GM18858 (cell line): ENCODE results near the gene FANCC.
"Not testable (repeated sequence)": the region's sequence is repeated elsewhere in the genome, so short reads cannot be mapped to it uniquely, and the experiment has no call there.

ENCODE experiments used
- ATAC-seq: cut with Tn5 transposase; IDR thresholded peaks from one replicate; pipeline ENCODE4 v1.9.1; 2021; ENCODE audit not compliant: unreplicated experiment

Gene FANCC

DNA sequence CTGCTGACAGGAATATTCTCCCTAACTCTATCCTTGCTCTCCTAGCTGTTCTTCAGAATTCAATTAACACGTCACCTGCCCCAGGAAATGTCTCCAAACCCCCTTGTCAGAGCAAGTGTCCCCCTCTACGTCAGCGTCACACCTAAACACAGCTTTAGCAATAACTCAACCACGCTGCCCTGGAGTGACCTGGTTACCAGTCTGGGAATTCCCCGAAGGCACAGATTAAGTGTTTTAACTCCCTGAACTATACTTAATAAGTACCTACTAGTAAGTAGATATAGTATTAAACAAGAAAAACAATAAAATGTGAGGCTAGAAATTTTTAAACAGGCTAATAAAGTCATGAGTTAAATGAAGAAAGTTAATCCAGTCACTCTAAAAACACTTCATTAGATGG lies 78.4 kb downstream of the FANCC start:
- ATAC-seq, result no peak

DNA sequence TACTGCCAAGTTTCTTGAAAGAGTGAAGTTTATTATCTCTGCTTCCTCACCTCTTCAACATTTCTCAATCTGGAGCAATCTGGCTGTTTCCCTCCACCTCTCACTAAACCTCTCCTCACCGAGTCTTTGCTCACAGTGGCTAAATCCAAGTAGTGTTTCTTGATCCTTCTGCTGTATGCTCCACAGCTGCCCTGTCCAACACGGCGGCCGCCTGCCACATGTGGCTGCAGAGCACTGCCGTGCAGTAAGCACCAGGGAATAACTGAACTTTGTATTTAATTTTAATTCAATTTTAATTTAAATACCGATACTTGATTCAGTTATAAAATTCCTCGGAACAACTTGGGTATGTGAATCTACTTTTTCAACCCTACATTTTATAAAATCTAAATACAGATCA lies 80.2 kb downstream of the FANCC start:
- ATAC-seq, result no peak

DNA sequence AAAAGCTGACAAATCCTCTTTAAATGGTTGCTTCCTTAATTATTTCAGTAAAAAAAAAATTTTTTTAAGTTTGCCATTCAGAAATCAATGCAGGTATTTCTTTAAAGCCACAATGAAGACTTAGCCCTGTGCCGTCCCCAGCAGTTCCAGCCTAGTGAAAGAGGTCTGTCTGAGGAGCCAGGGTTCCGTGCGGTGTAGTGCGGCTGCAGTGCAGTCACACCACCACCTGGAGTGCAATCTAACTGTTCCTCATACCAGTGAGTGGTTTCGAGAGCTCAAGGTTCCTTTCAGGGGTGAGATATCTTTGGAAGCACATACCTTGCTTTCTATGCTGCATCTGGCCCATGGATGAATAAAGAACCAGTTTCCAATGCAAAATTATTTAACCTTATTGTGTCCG lies 87.5 kb downstream of the FANCC start:
- ATAC-seq, result no peak

DNA sequence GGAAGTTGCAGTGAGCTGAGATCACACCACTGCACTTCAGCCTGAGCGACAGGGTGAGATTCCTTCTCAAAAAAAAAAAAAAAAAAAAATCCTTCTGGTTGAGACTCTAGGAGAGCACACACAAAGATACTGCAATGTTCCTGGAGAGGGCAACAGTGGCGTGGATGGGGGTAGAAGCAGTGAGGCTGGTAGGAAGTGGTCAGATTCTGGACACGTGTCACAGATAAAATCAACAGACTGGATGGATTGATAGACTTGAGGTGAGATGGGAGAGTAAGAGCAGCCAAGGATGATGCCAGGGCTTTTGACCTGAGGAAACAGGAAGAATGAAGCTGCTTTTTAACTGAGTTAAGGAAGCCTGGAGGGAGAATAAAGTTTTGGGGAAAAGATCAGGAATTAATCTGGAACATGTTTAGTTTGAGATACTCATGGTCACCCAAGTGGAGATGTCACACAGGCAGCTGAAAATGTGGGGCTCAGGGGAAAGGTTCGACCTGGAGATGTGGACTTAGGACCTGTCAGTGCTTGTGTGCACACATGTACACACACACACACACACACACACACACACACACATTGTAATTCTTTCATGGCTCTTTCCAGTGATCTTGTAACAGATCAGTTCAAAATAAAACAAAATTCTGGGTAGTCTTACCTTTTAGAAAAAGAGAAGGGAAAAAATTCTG lies 88.1 kb downstream of the FANCC start:
- no peak for ATAC-seq

DNA sequence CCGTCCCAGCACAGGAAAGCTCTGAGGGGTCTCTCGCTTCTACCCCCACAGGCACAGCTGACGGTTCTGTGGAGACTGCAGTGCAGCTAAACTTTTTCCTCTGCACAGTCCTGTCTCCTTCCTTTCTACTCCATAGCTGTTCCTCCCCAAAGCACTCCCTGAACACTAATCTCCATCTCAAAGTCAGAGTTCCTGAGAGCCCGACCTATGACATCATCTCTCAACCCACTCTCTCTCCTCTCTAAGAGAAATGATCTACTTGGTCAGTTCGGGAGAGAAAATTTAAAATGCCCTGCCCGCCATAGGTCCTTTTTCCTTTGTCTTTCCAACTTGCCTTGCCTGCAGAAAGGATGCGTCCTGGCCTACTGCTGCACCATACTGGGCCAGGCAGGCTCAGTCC lies 90.6 kb downstream of the FANCC start:
- no peak for ATAC-seq

DNA sequence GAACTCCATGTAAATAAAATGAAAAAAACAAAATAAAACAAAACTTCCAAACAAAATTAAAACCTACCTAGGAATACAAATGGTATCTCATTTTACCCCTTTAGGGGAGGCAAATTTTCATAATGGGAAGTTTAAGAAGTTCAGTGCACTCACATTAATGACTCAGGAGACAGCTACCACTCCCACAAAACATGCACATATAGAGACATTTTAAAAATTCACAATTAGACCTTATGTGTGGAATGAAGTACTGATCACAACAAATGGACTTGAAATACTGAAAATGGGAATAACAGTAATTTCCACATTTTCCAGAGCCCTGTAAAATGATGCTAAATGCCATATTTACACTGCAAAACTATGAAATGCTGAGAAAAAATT lies 91.8 kb downstream of the FANCC start:
- ATAC-seq, result no peak

DNA sequence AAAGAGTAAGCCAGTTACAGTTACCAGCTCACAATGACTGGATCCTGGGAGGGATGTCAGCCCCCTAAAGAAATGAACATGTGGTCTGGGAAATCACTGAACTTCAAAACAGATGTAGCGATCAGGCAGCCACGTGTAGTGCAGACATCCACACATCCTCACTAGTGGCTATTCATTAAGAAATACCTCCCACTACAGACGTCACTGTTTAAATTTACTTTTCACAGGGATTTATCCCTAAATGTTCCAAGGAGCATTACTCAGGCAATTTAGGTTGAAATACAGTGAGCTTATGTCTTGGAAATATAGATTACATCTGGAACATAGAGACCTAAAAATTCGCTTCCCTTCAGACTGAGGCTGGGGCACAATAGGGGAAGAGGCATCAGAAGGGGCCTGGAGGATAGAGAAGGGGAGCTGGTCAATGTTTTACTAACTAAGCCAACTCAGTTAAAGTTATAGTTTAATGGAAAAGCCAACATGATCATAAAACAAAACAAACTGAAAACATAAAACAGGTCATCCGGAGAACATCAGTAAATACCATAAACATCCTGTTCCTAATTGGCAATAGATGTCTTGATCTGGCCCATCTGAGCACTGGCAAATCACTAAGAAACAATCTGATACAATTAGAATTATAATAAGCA lies 92.3 kb downstream of the FANCC start:
- ATAC-seq, result no peak

DNA sequence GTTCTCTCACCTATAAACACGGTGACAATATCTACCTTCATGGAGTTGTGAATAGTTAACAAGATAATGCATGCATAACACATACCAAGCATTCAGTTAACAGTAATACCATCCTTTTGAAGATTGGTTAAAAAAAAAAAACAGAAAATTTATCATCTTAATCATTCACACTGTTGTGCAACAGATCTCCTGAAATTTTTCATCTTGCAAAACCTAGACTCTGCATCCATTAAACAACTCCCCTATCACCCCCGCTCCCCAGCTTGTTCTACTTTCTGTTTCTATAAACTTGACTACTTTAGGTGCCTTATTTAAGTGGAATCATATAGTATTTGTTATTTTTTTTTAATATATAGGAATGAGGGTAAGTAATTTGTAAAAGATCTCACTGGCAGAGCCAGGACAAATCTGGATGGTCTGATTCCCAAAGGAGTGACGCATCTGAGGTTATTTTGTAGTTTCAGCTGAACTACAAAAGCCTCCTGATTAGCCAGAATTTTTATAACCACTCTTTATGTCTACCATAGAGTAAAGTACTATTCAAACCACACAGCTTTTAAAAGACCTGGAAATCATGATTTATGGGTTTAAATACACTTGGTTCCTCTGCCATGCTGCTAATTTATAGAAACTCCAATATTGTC lies 93.0 kb downstream of the FANCC start:
- no peak for ATAC-seq

DNA sequence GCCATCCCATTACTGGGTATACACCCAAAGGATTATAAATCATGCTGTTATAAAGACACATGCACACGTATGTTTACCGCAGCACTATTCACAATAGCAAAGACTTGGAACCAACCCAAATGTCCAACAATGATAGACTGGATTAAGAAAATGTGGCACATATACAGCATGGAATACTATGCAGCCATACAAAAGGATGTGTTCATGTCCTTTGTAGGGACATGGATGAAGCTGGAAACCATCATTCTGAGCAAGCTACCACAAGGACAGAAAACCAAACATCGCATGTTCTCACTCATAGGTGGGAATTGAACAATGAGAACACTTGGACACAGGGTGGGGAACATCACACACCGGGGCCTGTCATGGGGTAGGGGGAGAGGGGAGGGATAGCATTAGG lies 97.2 kb downstream of the FANCC start:
- not testable (repeated sequence) for ATAC-seq

DNA sequence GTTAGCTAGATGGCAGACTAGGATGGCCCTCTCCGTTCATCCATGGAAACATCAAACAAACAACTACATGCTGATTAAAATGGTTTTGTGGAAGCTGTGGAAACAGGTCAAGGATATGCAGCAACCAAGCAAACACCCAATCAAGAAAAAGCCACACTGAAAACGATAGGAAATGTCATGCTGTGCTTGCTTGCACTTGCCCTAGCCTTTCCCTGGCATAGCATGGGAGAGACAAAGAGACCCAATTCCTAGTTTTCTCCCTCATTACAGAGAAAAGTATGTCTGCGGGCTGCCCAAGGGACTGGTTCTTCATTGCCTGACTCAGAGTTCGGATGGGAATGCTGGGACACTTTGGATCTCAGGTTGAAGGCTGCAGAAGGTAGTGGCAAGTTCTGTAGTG lies 98.7 kb downstream of the FANCC start:
- ATAC-seq, result no peak

DNA sequence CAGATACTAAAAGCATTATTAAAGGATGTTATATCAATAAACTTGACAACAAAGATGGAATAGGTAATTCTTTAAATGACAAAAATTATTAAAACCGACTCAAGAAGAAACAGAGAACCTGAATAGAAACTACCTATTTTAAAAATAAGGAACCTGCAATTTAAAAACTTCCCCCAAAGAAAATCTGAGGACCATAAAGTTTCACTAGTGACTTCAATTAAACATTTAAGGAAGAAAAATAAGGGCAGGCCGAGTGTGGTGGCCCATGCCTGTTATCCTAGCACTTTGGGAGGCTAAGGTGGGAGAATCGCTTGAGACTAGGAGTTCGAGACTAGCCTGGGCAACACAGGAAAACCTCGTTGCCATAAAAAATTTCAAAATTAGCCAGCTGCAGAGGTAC lies 99.6 kb downstream of the FANCC start:
- no peak for ATAC-seq

DNA sequence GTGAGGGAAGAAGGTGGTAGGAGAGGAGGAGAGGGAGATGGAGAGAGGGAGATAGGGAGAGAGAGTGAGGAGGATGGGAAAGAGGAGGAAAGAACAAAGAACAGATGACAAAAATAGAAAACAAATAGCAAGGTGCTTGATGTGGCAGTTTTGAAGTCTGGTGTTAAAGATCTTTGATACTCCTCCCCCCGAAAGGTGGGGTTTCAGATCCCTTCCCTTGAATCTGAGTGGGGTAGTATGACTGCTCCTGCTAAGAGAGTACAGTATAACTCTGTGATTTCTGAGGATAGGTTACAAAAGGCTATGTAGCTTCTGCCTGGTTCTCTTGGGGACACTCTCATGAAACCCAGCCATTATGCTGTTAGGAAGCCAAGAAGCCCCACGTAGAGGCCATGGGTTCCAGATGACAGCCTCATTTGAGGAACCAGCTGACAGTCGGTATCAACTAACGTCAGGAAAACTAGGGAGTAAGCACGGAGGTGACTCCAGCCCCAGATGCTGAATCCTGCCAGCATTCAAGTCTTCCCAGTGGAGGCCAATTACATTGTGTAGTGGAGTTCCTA lies 102.1 kb downstream of the FANCC start:
- ATAC-seq, result no peak

DNA sequence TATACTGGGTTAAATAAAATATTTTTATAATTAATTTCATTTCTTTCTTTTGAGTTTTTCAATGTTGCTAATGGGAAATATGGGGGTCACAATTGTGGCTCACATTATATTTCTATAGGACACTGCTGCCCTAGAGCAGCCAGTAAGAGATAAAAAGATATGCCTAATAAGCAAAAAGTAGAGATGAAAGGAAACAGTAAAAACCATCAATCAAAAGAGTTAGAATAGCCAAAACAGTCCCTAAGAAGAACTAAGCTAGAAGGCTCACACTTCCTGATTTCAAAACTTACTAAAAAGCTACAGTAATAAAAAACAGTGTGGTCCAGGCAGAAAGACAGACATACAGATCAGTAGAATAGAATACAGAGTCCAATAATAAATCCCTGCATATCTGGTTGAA lies 104.4 kb downstream of the FANCC start:
- ATAC-seq, result no peak

DNA sequence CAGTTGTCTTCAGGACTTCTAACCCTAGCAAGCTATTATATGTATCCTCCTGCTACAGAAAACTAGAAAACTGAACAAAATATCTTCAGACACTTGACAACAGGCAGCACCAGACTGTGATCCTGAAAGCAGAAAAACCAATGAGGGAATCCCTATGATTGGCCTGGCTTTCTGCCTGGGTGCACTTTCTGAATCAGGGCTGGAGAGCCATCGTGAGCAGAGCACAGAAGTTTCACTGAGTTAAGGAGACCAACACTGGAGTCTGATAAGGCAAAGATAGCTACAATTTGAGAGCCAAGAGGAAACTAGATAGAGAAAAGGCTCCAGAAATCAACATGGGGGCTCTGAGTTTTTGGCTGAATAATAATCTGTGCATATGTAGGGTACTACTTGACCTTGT lies 106.5 kb downstream of the FANCC start:
- ATAC-seq, result no peak

DNA sequence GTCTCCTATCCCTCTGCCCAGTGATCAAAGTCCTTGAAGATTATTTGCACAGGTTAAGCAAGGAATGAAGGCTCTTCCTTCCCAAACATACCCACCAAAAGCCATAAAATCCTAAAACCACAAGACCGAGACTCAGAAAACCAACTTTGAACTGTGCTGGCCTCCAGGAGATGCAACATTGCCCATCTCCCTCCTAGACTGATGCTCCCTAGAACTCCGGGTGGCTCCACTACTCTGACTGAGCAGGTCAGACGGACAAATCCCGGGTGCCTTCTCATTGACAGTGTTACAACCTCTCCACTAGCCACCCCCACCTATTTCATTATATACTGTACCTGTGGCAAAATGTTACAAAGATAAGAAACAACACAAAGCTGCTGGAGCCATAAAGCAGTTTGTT lies 110.1 kb downstream of the FANCC start:
- ATAC-seq, result no peak

DNA sequence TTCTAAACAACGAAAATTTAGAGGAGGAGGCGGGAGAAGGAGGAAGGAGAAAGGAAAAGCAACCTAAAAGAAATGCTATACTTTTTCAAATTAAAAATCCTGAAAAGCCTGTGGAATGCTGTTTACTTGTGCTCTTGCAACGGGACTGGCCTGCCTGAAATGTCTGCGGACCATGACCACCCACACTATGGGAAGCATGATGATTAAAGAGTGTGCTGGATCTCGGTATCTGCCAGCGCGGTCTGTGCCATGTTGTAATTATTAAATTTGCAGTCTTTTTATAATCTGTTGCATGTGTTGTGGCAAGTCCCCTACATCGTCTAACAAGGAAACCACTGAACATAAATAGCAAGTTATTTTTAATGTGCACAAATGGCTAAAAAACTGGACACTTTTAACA lies 111.4 kb downstream of the FANCC start:
- ATAC-seq, result no peak

DNA sequence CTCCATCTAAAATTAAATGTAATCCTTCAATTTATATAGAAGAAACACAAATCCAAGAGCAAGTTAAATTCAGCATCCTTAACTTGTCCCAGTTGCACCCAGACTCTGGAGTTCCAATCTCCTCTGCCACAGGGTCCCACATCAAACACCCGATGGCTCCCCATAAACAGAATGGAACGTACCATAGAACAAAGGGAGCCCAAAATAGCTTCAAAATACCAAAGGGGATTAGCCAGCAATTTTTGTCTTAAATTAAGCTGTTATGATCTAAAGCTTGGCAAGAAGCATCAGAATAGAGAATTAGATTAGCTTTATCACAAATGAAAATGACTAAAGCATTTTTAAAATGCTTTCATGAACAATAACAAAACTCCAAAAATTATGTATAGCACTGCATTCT lies 112.8 kb downstream of the FANCC start:
- ATAC-seq, result no peak

DNA sequence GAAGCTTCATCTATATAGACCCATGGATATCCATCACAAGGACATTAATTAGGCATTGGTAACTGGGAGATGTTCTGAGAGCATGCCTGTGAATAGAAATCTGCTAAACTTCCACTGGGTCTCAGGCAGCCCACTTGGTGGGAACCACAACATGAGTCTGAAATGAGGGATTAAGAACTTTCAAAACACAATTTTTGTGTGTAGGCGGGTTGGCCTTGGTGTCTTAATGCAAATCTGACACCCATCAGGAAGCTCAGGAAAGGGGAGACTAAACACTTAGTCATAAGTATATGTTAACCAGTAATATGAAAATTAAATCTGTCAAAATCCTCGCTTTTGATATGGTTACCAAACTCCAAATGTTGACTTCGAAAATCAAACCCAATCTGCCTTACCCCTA lies 113.2 kb downstream of the FANCC start:
- no peak for ATAC-seq

DNA sequence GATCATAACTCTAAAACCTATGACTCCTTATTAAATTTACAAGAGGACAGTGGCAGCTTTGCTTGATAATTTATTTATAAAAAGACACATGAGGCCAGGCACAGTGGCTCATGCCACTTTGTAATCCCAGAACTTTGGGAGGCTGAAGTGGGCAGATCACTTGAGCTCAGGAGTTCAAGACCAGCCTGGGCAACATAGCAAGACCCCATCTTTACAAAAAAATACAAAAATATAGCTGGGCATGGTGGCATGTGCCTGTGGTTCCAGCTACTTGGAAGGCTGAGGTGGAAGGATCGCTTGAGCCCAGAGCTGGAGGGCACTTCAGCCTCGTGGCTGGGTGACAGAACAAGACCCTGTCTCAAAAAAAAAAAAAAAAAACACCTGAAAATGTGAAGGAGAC lies 114.5 kb downstream of the FANCC start:
- ATAC-seq, result not testable (repeated sequence)

DNA sequence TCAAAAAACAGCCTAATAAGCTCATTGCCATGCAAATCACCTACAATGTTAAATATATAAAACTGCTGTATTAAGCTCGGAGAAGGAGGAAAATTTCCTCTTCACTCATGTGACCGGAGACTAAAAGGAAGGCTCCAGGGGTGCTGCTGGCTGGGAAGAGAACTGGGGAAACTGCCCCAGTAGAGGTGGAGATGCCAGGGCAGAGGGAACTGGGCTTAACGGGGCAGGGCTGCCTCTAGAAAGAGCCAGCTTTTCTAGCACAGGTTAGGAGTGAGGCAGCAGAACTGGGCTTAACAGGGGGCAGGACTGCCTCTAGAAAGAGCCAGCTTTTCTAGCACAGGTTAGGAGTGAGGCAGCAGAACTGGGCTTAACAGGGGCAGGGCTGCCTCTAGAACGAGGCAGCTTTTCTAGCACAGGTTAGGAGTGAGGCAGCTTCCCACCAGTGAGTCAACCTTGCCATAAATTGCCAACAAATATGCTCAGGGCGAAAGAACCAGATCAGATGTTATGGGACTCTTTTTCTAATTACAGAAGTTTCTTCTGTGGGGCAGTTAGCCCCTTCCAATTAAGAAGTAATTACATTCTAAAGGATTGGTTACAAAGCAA lies 115.3 kb downstream of the FANCC start:
- ATAC-seq, result no peak

DNA sequence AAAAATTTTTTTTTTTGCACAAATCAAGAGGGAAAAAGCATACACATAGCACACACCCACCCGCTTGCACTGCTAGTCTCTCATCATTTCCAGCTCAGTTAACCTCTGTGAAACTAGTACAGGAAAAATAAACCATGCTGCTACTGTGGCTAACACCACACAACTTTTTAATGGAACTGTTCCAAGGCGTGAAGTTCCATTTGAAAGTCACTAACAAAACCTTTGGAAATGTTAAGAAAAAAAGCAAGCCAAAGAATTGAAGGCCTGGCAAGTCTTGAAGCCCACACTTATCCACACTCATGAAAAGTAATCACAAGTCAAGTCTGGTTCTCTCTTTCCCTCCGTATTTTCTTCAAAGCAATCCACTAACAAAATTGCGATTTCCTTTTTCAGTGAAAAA lies 116.3 kb downstream of the FANCC start:
- ATAC-seq, result no peak

DNA sequence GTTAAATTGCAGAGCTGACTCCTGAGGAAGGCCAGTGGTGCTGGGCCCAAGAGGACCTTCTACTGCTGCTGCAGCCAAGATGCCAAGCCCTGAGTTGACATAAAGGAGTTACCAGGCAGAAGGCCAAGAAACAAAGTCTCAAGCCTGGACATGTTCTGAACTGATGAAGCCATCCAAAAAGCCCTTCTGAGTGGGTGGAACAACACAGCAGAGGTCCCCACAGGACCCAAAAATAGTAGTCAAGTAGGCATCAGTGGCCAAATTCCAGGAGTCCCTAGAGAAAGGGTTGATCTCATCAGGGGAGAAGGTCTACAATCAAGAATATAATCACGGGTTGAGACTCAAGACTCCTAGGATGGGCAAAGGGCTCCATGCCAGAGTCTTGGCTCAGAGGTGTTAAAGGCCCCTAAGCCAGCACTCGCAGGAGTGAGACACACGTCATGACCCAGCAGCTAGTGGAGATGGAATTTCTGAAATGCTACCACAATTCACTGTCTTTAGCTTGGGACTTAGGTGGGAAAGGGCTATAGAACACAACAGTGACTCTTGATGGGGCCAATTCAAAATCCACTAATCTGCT lies 119.7 kb downstream of the FANCC start:
- ATAC-seq, result no peak
